K562 (cell line): ENCODE measurements around the gene UBFD1. TPM values are rescaled to one million over a fixed set of nuclear protein-coding genes. Genes with fewer than 3 reads are reported as not detected.

ENCODE experiments used
- CUX1 ChIP-seq: fragments of 200-800 bp; sonication (Bioruptor generic); IDR thresholded peaks from 2 replicates; pipeline ENCODE4 v1.6.1; 2016; ENCODE audit warnings: missing genetic modification characterization, missing compliant biosample characterization
- HNRNPK ChIP-seq: fragments of 200-400 bp; formaldehyde crosslinking; IDR thresholded peaks from one replicate; pipeline ENCODE4 v1.6.1; 2018; ENCODE audit warnings: mild to moderate bottlenecking, low read depth, low read length; ENCODE audit not compliant: poor library complexity, severe bottlenecking
- ID3 ChIP-seq, 2 experiments: fragments of 250-450 bp in 1 of 2; fragments of 450-650 bp in 1 of 2; sonication (Bioruptor Pico) in 1 of 2; IDR thresholded peaks; 2 replicates each; pipeline versions ENCODE4 v1.6.1 to v1.8.0; 2016 to 2021; ENCODE audit warnings: mild to moderate bottlenecking in 2 of 2, moderate library complexity in 2 of 2, missing compliant biosample characterization in 1 of 2, missing genetic modification characterization in 1 of 2
- KDM4B ChIP-seq, 2 experiments: fragments of 450-650 bp in 1 of 2; sonication (generic) in 1 of 2; IDR thresholded peaks; 2 replicates each; pipeline ENCODE4 v1.6.1; 2016 to 2017; ENCODE audit warnings: borderline replicate concordance in 2 of 2, antibody characterized with exemption in 1 of 2, low read depth in 1 of 2, mild to moderate bottlenecking in 1 of 2
- KLF1 ChIP-seq: fragments of 450-650 bp; IDR thresholded peaks from 2 replicates; pipeline ENCODE4 v1.6.1; 2016; ENCODE audit warnings: missing genetic modification characterization, missing compliant biosample characterization
- PRDM10 ChIP-seq: fragments of 450-650 bp; IDR thresholded peaks from 2 replicates; pipeline ENCODE4 v1.6.1; 2018; ENCODE audit not compliant: partially characterized antibody
- RFX1 ChIP-seq: fragments of 450-650 bp; IDR thresholded peaks from 2 replicates; pipeline ENCODE4 v1.6.1; 2016; ENCODE audit warnings: mild to moderate bottlenecking, moderate library complexity
- SNRNP70 ChIP-seq: fragments of 200-400 bp; formaldehyde crosslinking; optimal IDR thresholded peaks from 2 replicates; pipeline ENCODE3; 2017; ENCODE audit warnings: low read depth, low read length
- TFE3 ChIP-seq: fragments of 450-650 bp; formaldehyde crosslinking; IDR thresholded peaks from 2 replicates; pipeline ENCODE4 v1.4.0; 2020; ENCODE audit warnings: mild to moderate bottlenecking, mixed read lengths
- TSHZ1 ChIP-seq: fragments of 250-450 bp; sonication (Bioruptor Pico); IDR thresholded peaks from 2 replicates; pipeline ENCODE4 v1.4.0; 2020; ENCODE audit warnings: mild to moderate bottlenecking, moderate library complexity
- polyA plus RNA-seq, 8 experiments: library from polyadenylated mRNA; depleted of rRNA in 4 of 8; stranded (reverse) in 5 of 8; unstranded in 3 of 8; fragments of >200 nt; fragmentation: Nextera tagmentation in 2 of 8; fragmentation: Illumina TruSeq in 1 of 8; extraction: Ambion mirVana in 2 of 8; extraction: Trizol in 1 of 8; gene quantifications; 2 replicates each; pipeline versions ENCODE4 v1.2.1 to v1.2.3, GENCODE V29; 2011 to 2014; ENCODE audit warnings: inconsistent platforms in 1 of 8, missing spikeins in 1 of 8
- total RNA-seq, 7 experiments: library from RNA; depleted of rRNA in 6 of 7; stranded (reverse); fragments of >200 nt in 6 of 7; fragmentation: Illumina TruSeq in 2 of 7; extraction: Trizol in 2 of 7; gene quantifications; 2 replicates each; pipeline versions ENCODE4 v1.2.1 to v1.2.3, GENCODE V29; 2011 to 2021; ENCODE audit warnings: low replicate concordance in 1 of 7

The UBFD1 gene
- total and polyA plus RNA-seq, 9 of the 15 experiments (the other 6 are each of a cell fraction or from before 2014, with no cell fraction given): 10.7 to 66.2 (median 34.0) TPM

- TF ChIP-seq TFE3 (CRISPR knock-in tag): peak; percentile 79
- no peak for TF ChIP-seq PRDM10
- no peak for TF ChIP-seq HNRNPK
- TF ChIP-seq RFX1: no peak
- TF ChIP-seq TSHZ1 (CRISPR knock-in tag): no peak
- no peak for TF ChIP-seq ID3 (CRISPR knock-in tag; IDR thresholded peaks at IDR 0.05)
- TF ChIP-seq ID3 (tag; IDR thresholded peaks at IDR 0.05): peak; percentile 55; the same call in 1 of the 2 replicates
- TF ChIP-seq KLF1 (tag): peak; percentile 15; the same call in 1 of the 2 replicates
- TF ChIP-seq KDM4B (IDR thresholded peaks at IDR 0.05; ENCODE audit: borderline replicate concordance in 2 of 2, low read depth in 1 of 2): peak in 1 of 2 experiments; percentile 60; a peak in 1 of 4 replicates
- no peak for TF ChIP-seq SNRNP70
- TF ChIP-seq CUX1 (CRISPR knock-in tag): no peak
Observed at GRCh38 chr16:23510164-23510914, 47.2 kb upstream of the UBFD1 start, which contains the start of gene GGA2 (continued).
